OCI-LY1 (cell line): Measurements from ENCODE around the gene GJC2.

ENCODE experiments used
- H2AFZ ChIP-seq: fragments of 200-600 bp; sonication (generic), shearing (Covaris generic); 2 replicates; pipeline ENCODE4 v1.6.0; 2014; ENCODE audit warnings: antibody characterized with exemption, mild to moderate bottlenecking, low read length
- H3F3A ChIP-seq: fragments of 200-600 bp; sonication (generic), shearing (Covaris generic); 2 replicates; pipeline ENCODE4 v1.6.0; 2014; ENCODE audit warnings: mild to moderate bottlenecking, antibody characterized with exemption, low read length, moderate library complexity; ENCODE audit not compliant: insufficient read depth
- H3K27ac ChIP-seq: fragments of 200-600 bp; sonication (generic); 2 replicates; pipeline ENCODE4 v1.5.1; 2014; ENCODE audit warnings: low read length, mixed run types, mild to moderate bottlenecking, low read depth; ENCODE audit not compliant: poor library complexity, severe bottlenecking
- H3K27me3 ChIP-seq: fragments of 200-600 bp; sonication (generic); 2 replicates; pipeline ENCODE4 v1.6.0; 2014; ENCODE audit warnings: antibody characterized with exemption, mild to moderate bottlenecking, low read length, moderate library complexity; ENCODE audit not compliant: insufficient read depth
- H3K36me3 ChIP-seq: fragments of 200-600 bp; sonication (generic); 2 replicates; pipeline ENCODE4 v1.6.1; 2014; ENCODE audit warnings: mild to moderate bottlenecking, antibody characterized with exemption, low read length, moderate library complexity, mixed read lengths; ENCODE audit not compliant: insufficient read depth
- H3K4me1 ChIP-seq: fragments of 200-600 bp; sonication (generic); 2 replicates; pipeline ENCODE4 v1.5.1; 2014; ENCODE audit warnings: mild to moderate bottlenecking, low read length, moderate library complexity; ENCODE audit not compliant: insufficient read depth, severe bottlenecking
- H3K4me2 ChIP-seq: fragments of 200-600 bp; sonication (generic), shearing (Covaris generic); 2 replicates; pipeline ENCODE4 v1.6.1; 2014; ENCODE audit warnings: low read length
- H3K4me3 ChIP-seq: fragments of 200-600 bp; sonication (generic); 2 replicates; pipeline ENCODE4 v1.5.1; 2014; ENCODE audit warnings: low read length, low read depth, mild to moderate bottlenecking, mixed read lengths; ENCODE audit not compliant: poor library complexity, severe bottlenecking
- H3K79me2 ChIP-seq: fragments of 200-600 bp; shearing (Covaris generic); 2 replicates; pipeline ENCODE4 v1.6.1; 2016; ENCODE audit warnings: mixed run types, low read length, mixed read lengths; ENCODE audit not compliant: insufficient read depth
- H3K9ac ChIP-seq: fragments of 200-600 bp; sonication (generic), shearing (Covaris generic); 2 replicates; pipeline ENCODE4 v1.6.1; 2014; ENCODE audit warnings: mild to moderate bottlenecking, low read length, mixed read lengths
- H3K9me2 ChIP-seq: fragments of 200-600 bp; sonication (generic), shearing (Covaris generic); 2 replicates; pipeline ENCODE4 v1.6.1; 2014; ENCODE audit warnings: low read depth, mild to moderate bottlenecking, low read length, mixed read lengths
- H3K9me3 ChIP-seq: fragments of 200-600 bp; shearing (Covaris generic); 2 replicates; pipeline ENCODE4 v1.6.1; 2014; ENCODE audit warnings: low read length, mixed read lengths
- H4K20me1 ChIP-seq: fragments of 200-600 bp; sonication (generic), shearing (Covaris generic); 2 replicates; pipeline ENCODE4 v1.6.0; 2016; ENCODE audit warnings: mild to moderate bottlenecking, low read length; ENCODE audit not compliant: insufficient read depth
- CTCF ChIP-seq: fragments of 200-600 bp; sonication (generic), shearing (Covaris generic); IDR thresholded peaks from 2 replicates; pipeline ENCODE4 v1.5.1; 2017; ENCODE audit warnings: mild to moderate bottlenecking, antibody characterized with exemption, low read length, moderate library complexity, mixed read lengths
- EZH2 ChIP-seq: fragments of 200-600 bp; sonication (generic), shearing (Covaris generic); IDR thresholded peaks from 2 replicates; pipeline ENCODE4 v1.8.0; 2017; ENCODE audit warnings: borderline replicate concordance, mixed run types, mild to moderate bottlenecking, antibody characterized with exemption, low read length, moderate library complexity, mixed read lengths

Gene GJC2

DNA sequence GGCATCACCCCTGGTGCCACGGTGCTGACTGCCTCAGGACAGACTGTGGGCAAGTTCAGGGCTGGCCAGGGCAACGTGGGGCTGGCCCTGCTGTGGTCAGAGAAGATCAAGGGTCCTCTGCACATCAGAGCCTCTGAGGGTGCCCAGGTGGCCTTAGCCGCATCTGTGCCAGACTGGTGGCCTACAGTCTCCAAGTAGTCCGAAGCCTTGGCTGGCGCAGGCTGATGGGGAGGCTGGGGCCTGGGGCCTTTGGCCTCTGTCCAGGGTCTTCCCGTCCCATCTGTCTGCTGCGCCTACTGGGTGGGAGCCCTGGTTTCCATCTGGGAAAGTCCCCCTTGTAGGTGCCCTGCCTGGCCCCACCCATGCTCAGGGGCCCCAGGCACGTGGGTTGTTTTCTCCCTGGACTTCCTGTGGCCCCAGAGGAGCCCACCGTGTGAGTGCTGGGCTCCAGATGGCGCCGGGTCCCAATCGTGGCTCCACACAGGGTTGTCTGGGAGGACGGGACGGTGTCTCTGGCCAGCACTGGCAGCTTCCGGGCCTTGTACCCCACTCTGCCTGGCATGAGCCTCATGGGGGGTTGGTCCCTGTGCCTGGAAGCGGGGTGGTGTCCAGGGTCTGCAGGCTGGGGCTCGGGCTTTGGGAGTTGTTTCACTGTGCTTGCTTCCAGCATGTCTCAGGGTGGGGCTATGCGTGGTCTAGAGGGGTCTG, 25.7 kb downstream of the GJC2 start:
- H4K20me1 ChIP-seq = no peaks in the 10 kb centered on the region
- no peak overlapping the region for H3K27ac ChIP-seq
- H2AFZ ChIP-seq = no peak overlapping the region
- no peaks in the 10 kb centered on the region for H3K9me2 ChIP-seq
- H3F3A ChIP-seq = no peaks in the 10 kb centered on the region
- no peak for TF ChIP-seq EZH2
- TF ChIP-seq CTCF = no peak
- no peaks in the 10 kb centered on the region for H3K36me3 ChIP-seq
- H3K9me3 ChIP-seq = no peaks in the 10 kb centered on the region
- no peak overlapping the region for H3K4me2 ChIP-seq
- H3K79me2 ChIP-seq = no peaks in the 10 kb centered on the region
- no peak overlapping the region for H3K9ac ChIP-seq
- no peak overlapping the region for H3K4me3 ChIP-seq
- H3K4me1 ChIP-seq = no peaks in the 10 kb centered on the region
- H3K27me3 ChIP-seq = no peaks in the 10 kb centered on the region

- Histone ChIP-seq H3K4me2 (no peak overlapping the region), H3K27ac (no peak overlapping the region), H3K9me2 (no peaks in the 10 kb centered on the region), H3F3A (no peaks in the 10 kb centered on the region), H3K27me3 (no peaks in the 10 kb centered on the region), H3K4me3 (no peak overlapping the region), H2AFZ (no peak overlapping the region), H3K36me3 (no peaks in the 10 kb centered on the region), H3K4me1 (no peaks in the 10 kb centered on the region), H3K9ac (no peak overlapping the region), H3K9me3 (no peaks in the 10 kb centered on the region), H4K20me1 (no peaks in the 10 kb centered on the region), H3K79me2 (no peaks in the 10 kb centered on the region)
- TF ChIP-seq CTCF (no peak), EZH2 (no peak)
These were observed 26.3 kb downstream of the GJC2 start for GRCh38 chr1:228176024-228176395.

- H3K36me3 ChIP-seq = no peaks in the 10 kb centered on the region
- H3K9me3 ChIP-seq = no peaks in the 10 kb centered on the region
- no peaks in the 10 kb centered on the region for H3F3A ChIP-seq
- no peaks in the 10 kb centered on the region for H3K4me1 ChIP-seq
- no peak overlapping the region for H3K9ac ChIP-seq
- H3K27ac ChIP-seq = no peak overlapping the region
- no peaks in the 10 kb centered on the region for H4K20me1 ChIP-seq
- no peaks in the 10 kb centered on the region for H3K79me2 ChIP-seq
- no peak overlapping the region for H3K4me3 ChIP-seq
- no peak overlapping the region for H3K4me2 ChIP-seq
- no peaks in the 10 kb centered on the region for H3K27me3 ChIP-seq
- H3K9me2 ChIP-seq = no peaks in the 10 kb centered on the region
- TF ChIP-seq EZH2 (no peak), CTCF (no peak)
- no peak overlapping the region for H2AFZ ChIP-seq
These were observed 26.9 kb downstream of the GJC2 start for GRCh38 chr1:228176461-228177182.
